ENCODE results near the gene EEF1AKMT4.
A peak's percentile ranks its signal among the peaks of the same experiment; 100 is the strongest.

DNA sequence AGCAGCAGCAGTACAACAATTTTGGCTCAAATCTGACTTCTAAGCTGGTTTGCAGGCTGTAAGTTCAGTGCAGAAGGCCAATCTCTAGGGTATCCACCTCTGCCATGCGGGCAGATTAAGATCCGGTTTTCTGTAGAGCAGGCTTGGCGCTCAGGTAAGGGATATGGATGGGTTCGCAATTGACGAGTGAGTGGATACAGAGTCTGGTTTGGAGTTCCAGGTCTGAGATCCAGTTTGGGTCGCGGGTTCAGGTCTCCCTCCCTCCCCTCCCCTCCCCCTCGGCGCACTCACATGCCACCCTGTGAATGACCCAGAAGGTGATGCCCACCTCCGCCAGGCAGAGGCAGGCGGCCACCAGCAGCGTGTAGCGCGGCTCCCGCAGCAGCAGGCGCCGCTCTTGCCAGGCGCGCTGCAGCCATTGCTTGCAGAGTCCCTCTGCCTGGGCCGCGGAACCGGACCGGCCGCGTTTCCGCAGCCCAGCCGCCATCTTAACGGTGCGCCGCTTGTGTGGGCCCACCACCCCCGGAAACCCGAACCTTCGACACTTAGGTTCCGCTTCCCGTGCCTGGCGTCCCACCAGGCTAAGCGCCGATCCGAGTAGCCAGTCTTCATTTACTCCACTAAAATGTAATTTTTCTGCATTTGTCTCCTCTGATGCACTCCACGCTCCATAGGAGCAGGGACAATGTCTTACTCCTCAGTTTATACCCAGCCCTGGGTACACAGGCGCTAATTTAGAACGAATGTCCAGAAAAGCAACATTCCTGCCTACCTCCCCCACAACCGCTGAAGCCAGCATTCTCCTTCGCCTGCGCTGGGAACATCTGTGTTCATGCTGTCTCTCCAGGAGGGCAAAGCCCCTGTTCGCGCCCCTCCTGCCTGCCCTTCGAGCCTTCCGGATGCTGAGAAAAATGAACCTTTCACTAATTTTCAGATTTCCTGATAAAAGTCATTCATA lies 739 bp upstream of the EEF1AKMT4 start, which contains the start of gene ALG3:
- TF ChIP-seq, protein P1, sequence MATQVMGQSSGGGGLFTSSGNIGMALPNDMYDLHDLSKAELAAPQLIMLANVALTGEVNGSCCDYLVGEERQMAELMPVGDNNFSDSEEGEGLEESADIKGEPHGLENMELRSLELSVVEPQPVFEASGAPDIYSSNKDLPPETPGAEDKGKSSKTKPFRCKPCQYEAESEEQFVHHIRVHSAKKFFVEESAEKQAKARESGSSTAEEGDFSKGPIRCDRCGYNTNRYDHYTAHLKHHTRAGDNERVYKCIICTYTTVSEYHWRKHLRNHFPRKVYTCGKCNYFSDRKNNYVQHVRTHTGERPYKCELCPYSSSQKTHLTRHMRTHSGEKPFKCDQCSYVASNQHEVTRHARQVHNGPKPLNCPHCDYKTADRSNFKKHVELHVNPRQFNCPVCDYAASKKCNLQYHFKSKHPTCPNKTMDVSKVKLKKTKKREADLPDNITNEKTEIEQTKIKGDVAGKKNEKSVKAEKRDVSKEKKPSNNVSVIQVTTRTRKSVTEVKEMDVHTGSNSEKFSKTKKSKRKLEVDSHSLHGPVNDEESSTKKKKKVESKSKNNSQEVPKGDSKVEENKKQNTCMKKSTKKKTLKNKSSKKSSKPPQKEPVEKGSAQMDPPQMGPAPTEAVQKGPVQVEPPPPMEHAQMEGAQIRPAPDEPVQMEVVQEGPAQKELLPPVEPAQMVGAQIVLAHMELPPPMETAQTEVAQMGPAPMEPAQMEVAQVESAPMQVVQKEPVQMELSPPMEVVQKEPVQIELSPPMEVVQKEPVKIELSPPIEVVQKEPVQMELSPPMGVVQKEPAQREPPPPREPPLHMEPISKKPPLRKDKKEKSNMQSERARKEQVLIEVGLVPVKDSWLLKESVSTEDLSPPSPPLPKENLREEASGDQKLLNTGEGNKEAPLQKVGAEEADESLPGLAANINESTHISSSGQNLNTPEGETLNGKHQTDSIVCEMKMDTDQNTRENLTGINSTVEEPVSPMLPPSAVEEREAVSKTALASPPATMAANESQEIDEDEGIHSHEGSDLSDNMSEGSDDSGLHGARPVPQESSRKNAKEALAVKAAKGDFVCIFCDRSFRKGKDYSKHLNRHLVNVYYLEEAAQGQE (IDR thresholded peaks at IDR 0.05): peak; percentile 41
- TF ChIP-seq, protein P2, sequence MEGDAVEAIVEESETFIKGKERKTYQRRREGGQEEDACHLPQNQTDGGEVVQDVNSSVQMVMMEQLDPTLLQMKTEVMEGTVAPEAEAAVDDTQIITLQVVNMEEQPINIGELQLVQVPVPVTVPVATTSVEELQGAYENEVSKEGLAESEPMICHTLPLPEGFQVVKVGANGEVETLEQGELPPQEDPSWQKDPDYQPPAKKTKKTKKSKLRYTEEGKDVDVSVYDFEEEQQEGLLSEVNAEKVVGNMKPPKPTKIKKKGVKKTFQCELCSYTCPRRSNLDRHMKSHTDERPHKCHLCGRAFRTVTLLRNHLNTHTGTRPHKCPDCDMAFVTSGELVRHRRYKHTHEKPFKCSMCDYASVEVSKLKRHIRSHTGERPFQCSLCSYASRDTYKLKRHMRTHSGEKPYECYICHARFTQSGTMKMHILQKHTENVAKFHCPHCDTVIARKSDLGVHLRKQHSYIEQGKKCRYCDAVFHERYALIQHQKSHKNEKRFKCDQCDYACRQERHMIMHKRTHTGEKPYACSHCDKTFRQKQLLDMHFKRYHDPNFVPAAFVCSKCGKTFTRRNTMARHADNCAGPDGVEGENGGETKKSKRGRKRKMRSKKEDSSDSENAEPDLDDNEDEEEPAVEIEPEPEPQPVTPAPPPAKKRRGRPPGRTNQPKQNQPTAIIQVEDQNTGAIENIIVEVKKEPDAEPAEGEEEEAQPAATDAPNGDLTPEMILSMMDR (IDR thresholded peaks at IDR 0.05; ENCODE audit: low read depth, low read length, missing input control): no peak
- TF ChIP-seq TAF1 (conservative IDR thresholded peaks at IDR 0.05) (peak; percentile 53), EGR1 (IDR thresholded peaks at IDR 0.05; ENCODE audit: low read depth in 2 of 2) (no peak), GABPA (IDR thresholded peaks at IDR 0.05 in 1 of 2, conservative IDR thresholded peaks at IDR 0.05 in 1 of 2) (peak in 1 of 2 donors; percentile 86), NR2F2 (IDR thresholded peaks at IDR 0.05) (no peak), JUND (IDR thresholded peaks at IDR 0.05) (no peak)
